Fibroblast of pulmonary artery (primary cell): ENCODE data around the gene XXYLT1.
A peak's percentile ranks its signal among the peaks of the same experiment; 100 is the strongest.
"Not testable (repeated sequence)": the region's sequence is repeated elsewhere in the genome, so short reads cannot be mapped to it uniquely, and the experiment has no call there.

Experiments
- DNase-seq: peaks from one replicate; pipeline ENCODE4 v3.0.0-alpha.2; 2010; ENCODE audit warnings: low read depth
- H3K4me3 ChIP-seq: replicated peaks from 2 replicates; pipeline ENCODE4 v1.5.1; 2011; ENCODE audit warnings: low read depth, mild to moderate bottlenecking, control low read depth, low read length, moderate library complexity
- CTCF ChIP-seq: IDR thresholded peaks from 2 replicates; pipeline ENCODE4 v1.5.1; 2011; ENCODE audit warnings: mild to moderate bottlenecking, control low read depth, low read length, inconsistent platforms; ENCODE audit errors: missing control alignments

Gene XXYLT1

DNA sequence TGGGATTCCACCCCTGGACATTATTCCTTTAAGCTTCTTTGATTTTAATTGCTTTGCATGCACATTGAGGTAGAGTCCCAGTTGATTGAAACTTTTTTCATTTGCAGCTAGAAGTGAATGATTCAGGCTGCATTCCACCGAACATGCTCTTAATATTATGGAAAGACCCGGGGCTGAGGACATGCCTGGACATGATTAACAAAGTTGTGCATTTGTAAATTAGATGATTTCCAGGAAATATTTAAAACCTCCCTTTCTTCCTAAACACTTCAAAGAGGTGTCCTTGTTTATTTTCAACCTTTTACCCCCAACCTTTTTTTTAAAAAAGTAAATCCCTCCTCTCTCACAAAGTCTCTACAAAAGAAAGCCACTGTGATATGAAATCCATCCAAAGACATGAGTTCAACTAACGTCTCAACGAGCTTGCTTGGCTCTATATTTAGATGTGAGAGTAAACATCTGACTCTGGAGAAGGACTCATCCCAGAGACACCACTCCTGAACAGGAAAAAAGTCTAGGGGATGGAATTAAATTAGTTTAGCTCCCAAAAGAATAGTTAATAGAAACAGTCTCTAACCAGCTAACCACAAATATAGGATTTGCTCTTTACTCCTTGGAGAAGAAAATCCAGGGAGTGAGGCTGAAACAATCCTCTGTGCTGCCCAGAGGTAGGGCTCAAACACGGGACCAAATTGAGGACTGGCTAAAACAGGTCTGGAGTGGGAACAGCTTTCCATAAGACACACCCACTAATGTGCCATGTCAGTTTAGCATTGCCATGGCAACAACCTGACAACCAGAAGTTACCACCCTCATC, 83.1 kb downstream of the XXYLT1 start:
- no peak overlapping the region for H3K4me3 ChIP-seq
- DNase-seq = peak; percentile 56
- no peak for TF ChIP-seq CTCF

- H3K4me3 ChIP-seq, DNase-seq: not testable (repeated sequence)
These were observed 84.3 kb downstream of the XXYLT1 start for GRCh38 chr3:195186710-195187047.

- TF ChIP-seq CTCF = no peak
- H3K4me3 ChIP-seq = no peak overlapping the region
- DNase-seq = no peak
These were observed 84.8 kb downstream of the XXYLT1 start for GRCh38 chr3:195186041-195186709.

DNA sequence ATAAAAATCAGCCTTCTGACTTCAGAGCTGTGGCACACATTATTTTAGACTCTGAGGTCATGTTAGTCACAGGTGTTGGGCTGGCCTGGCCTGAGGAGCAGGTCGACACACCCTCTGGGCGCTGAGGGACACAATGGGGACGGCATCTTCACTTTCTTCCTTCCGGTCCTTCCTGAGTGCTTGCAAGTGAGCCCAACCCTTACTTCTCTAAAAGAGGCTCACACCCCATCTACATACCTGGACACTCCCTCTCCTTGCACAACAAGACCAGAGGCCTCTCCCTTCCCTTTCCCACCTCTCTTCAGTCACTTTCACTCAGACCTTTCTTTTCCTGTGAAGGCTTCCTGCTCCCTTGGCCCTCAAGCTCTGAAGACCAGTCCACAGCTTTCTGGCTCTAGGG, 85.4 kb downstream of the XXYLT1 start:
- no peak for DNase-seq
- H3K4me3 ChIP-seq = no peak overlapping the region
- no peak for TF ChIP-seq CTCF

DNA sequence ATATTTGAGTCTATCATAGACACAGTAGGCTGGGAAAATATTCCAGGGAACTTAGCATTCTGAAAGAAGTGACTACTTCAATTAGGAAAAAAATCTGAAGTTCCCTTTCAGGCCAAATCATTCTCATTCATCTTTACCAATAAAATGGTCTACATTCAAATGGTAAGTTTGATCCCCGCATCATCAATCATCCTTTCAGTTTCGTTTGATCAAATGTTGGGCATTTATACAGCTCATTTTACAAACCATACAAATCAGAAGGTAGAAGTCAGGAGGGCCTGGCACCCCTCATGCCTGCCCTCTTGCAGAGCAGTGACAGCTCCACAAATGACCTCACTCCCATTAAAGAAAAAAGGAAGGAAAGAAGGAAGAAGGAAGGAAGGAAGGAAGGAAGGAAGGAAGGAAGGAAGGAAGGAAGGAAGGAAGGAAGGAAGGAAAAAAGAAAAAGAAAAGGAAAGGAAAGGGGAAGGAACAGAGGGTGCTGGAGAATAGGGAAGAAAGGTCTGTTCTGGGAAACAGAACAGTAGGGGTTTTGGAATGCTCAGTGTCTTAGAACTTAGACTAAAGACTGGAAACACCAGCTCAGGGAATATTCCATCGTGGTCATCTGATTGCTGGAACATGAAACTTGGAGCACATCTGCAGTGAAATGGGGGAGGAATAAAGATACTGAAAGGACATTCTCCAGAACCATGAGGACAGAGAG, 86.1 kb downstream of the XXYLT1 start:
- TF ChIP-seq CTCF = no peak
- no peak for DNase-seq
- no peak overlapping the region for H3K4me3 ChIP-seq

GRCh38 chr3:195183071-195183776, 87.7 kb downstream of the XXYLT1 start:
- H3K4me3 ChIP-seq = no peak overlapping the region
- TF ChIP-seq CTCF = no peak
- no peak for DNase-seq

- H3K4me3 ChIP-seq = no peak overlapping the region
- TF ChIP-seq CTCF = no peak
- peak; percentile 85 for DNase-seq
These were observed 88.5 kb downstream of the XXYLT1 start for GRCh38 chr3:195182470-195182795.
